G401 (cell line): ENCODE results near the gene MUC12. TPM values are rescaled to one million over a fixed set of nuclear protein-coding genes. Genes with fewer than 3 reads are reported as not detected.
"Not testable (repeated sequence)": the region's sequence is repeated elsewhere in the genome, so short reads cannot be mapped to it uniquely, and the experiment has no call there.

Source experiments
- DNase-seq: peaks from one replicate; pipeline ENCODE4 v3.0.0-alpha.2; 2015; ENCODE audit warnings: low spot score
- in situ Hi-C: cut with HindIII; loops from 2 replicates; pipeline ENCODE4 v1.10.0; 2016; ENCODE audit warnings: low sequenced_read_pairs, mixed read lengths
- total RNA-seq: library from RNA; depleted of rRNA; stranded (reverse); fragments of >200 nt; shearing (Covaris generic); gene quantifications from 2 replicates; pipeline ENCODE4 v1.2.3, GENCODE V29; 2014

The MUC12 gene
- total RNA-seq, 1 experiment from 2014 or later: not detected

DNA sequence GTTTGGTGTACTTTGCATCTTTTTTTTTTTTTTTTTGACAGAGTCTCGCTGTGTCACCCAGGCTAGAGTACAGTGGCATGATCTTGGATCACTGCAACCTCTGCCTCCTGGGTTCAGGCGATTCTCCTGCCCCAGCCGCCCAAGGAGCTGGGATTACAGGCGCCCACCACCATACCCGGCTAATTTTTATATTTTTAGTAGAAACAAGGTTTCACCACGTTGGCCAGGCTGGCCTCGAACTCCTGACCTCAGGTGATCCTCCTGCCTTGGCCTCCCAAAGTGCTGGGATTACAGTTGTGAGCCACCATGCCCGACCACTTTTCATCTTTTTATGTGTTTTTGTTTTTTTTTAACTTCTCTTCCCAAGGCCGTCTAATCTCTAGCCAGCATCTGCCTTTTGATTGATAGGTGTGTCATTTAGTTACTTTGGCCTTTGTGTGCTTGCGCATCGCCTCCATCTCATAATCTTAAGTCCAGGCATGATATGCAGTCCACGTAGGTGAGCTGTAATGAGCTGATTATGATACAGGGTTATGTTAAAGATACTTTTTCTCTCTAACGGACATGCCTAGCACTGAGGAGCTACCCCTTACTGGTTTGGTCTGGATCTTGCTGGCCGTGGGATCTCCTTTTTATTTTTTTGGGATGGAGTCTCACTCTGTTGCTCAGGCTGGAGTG, 15.0 kb downstream of the MUC12 start:
- in situ Hi-C loops, DNase-seq: not testable (repeated sequence)

DNA sequence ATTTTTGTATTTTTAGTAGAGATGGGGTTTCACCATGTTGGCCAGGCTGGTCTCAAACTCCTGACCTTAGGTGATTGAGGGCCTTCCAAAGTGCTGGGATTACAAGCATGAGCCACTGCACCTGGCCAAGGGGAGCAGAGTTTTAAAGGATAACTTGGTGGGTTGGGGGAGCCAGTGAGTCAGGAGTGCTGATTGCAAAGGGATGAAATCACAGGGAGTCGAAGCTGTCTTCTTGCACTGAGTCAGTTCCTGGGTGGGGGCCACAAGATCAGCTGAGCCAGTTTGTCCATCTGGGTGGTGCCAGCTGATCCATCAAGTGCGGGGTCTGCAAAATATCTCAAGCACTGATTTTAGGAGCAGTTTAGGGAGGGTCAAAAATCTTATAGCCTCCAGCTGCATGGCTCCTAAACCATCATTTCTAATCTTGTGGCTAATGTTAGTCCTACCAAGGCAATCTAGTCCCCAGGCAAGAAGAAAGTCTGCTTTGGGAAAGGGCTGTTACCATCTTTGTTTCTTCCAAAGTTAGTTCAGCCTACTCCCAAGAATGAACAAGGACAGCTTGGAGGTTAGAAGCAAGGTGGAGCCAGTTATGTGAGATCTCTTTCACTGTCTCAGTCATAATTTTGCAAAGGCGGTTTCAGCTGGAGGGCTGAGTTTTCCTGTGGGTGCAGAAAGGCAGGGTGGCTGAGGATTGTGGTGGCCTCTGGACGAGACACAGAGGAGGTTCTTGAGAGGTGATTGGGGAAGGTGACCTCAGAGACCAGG, 15.8 kb downstream of the MUC12 start:
- in situ Hi-C loops, DNase-seq: not testable (repeated sequence)

DNA sequence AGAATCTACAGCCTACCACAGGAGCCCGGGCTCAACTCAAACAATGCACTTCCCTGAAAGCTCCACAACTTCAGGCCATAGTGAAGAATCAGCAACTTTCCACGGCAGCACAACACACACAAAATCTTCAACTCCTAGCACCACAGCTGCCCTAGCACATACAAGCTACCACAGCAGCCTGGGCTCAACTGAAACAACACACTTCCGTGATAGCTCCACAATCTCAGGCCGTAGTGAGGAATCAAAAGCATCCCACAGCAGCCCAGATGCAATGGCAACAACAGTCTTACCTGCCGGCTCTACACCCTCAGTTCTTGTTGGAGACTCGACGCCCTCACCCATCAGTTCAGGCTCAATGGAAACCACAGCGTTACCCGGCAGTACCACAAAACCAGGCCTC, 22.3 kb downstream of the MUC12 start:
- in situ Hi-C loops: no loop called here
- no peak for DNase-seq

DNA sequence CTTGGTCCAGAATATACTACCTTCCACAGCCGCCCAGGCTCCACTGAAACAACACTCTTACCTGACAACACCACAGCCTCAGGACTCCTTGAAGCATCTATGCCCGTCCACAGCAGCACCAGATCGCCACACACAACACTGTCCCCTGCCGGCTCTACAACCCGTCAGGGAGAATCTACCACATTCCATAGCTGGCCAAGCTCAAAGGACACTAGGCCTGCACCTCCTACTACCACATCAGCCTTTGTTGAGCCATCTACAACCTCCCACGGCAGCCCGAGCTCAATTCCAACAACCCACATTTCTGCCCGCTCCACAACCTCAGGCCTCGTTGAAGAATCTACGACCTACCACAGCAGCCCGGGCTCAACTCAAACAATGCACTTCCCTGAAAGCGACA, 22.9 kb downstream of the MUC12 start:
- DNase-seq, in situ Hi-C loops: not testable (repeated sequence)

DNA sequence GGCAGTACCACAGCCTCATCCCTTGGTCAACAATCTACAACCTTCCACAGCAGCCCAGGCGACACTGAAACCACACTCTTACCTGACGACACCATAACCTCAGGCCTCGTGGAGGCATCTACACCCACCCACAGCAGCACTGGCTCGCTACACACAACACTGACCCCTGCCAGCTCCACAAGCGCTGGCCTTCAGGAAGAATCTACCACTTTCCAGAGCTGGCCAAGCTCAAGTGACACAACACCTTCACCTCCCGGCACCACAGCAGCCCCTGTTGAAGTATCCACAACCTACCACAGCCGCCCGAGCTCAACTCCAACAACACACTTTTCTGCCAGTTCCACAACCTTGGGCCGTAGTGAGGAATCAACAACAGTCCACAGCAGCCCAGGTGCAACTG, 25.3 kb downstream of the MUC12 start:
- in situ Hi-C loops, DNase-seq: not testable (repeated sequence)

DNA sequence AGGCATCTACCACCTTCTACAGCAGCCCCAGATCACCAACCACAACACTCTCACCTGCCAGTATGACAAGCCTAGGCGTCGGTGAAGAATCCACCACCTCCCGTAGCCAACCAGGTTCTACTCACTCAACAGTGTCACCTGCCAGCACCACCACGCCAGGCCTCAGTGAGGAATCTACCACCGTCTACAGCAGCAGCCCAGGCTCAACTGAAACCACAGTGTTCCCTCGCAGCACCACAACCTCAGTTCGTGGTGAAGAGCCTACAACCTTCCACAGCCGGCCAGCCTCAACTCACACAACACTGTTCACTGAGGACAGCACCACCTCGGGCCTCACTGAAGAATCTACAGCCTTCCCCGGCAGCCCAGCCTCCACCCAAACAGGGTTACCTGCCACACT, 29.2 kb downstream of the MUC12 start:
- DNase-seq, in situ Hi-C loops: not testable (repeated sequence)

DNA sequence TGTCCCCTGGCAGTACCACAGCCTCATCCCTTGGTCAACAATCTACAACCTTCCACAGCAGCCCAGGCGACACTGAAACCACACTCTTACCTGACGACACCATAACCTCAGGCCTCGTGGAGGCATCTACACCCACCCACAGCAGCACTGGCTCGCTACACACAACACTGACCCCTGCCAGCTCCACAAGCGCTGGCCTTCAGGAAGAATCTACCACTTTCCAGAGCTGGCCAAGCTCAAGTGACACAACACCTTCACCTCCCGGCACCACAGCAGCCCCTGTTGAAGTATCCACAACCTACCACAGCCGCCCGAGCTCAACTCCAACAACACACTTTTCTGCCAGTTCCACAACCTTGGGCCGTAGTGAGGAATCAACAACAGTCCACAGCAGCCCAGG, 30.0 kb downstream of the MUC12 start:
- DNase-seq, in situ Hi-C loops: not testable (repeated sequence)

DNA sequence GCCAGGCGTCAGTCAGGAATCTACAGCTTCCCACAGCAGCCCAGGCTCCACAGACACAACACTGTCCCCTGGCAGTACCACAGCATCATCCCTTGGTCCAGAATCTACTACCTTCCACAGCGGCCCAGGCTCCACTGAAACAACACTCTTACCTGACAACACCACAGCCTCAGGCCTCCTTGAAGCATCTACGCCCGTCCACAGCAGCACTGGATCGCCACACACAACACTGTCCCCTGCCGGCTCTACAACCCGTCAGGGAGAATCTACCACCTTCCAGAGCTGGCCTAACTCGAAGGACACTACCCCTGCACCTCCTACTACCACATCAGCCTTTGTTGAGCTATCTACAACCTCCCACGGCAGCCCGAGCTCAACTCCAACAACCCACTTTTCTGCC, 30.7 kb downstream of the MUC12 start:
- in situ Hi-C loops, DNase-seq: not testable (repeated sequence)

DNA sequence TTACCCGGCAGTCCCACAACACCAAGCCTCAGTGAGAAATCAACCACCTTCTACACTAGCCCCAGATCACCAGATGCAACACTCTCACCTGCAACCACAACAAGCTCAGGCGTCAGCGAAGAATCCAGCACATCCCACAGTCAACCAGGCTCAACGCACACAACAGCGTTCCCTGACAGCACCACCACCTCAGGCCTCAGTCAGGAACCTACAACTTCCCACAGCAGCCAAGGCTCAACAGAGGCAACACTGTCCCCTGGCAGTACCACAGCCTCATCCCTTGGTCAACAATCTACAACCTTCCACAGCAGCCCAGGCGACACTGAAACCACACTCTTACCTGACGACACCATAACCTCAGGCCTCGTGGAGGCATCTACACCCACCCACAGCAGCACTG, 33.0 kb downstream of the MUC12 start:
- DNase-seq, in situ Hi-C loops: not testable (repeated sequence)

DNA sequence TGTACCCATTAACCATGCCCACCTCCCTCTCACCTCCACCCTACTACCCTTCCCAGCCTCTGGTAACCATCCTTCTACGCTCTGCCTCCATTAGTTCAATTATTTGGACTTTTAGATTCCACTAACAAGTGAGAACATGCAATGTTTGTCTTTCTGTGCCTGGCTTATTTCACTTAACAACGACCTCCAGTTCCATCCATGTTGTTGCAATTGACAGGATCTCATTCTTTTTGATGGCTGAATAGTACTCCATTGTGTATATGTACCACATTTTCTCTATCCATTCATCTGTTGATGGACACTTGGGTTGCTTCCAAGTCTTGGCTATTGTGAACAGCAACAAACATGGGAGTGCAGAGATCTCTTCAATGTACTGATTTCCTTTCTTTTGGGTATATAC, 38.0 kb downstream of the MUC12 start:
- in situ Hi-C loops, DNase-seq: not testable (repeated sequence)

DNA sequence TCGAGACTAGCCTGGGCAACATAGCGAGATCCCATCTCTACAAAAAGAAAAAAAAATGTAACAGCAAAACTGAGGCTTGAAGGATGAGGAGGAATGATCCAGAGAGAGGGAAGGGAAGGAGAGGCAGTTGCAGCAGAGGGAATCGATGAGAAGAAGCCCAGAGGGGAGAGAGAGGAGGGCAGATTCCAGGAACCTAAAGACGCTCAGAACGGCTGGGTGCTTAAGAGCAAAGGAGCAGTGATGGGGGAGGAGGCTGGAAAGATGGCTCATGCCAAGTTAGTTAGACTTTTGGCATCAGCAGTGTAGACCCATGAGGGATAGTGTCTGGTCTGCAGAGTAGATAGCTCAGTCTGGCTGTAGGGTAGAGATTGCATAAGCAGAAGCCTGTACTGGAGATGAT, 40.3 kb downstream of the MUC12 start:
- in situ Hi-C loops: no loop called here
- DNase-seq: no peak

DNA sequence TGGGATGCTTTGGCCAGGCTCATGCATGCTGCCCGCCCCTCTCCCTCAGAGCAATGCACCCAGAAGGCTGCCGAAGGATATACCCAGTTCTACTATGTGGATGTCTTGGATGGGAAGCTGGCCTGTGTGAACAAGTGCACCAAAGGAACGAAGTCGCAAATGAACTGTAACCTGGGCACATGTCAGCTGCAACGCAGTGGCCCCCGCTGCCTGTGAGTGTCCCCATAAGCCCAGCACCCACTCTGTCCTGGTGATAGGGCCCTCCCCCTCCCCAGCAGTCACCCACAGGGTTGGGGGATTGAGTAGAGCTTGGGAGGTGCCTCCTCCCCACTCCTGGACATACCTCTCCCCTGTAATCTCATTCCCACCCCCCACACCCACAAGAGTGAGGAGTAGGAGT, 43.6 kb downstream of the MUC12 start:
- DNase-seq: no peak
- in situ Hi-C loops: no loop called here

DNA sequence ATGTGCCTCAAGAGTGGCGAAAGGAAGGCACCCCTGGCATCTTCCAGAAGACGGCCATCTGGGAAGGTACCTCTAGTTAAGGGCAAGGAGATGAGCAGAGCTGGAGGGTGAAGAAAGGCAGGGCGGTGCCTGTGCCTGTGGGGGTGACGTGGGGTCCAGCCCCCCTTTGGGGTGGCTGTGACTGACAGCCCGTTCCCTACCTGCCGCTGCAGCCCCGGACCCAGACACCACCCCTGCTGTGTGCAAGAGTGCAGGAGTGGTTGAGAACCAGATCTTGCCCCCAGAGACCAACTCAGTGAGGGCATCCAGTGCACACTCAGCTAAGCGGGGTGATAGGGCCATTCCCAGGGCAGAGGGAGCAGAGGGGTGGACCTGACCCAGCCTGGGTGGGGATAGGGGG, 46.3 kb downstream of the MUC12 start:
- in situ Hi-C loops: no loop called here
- DNase-seq: no peak

DNA sequence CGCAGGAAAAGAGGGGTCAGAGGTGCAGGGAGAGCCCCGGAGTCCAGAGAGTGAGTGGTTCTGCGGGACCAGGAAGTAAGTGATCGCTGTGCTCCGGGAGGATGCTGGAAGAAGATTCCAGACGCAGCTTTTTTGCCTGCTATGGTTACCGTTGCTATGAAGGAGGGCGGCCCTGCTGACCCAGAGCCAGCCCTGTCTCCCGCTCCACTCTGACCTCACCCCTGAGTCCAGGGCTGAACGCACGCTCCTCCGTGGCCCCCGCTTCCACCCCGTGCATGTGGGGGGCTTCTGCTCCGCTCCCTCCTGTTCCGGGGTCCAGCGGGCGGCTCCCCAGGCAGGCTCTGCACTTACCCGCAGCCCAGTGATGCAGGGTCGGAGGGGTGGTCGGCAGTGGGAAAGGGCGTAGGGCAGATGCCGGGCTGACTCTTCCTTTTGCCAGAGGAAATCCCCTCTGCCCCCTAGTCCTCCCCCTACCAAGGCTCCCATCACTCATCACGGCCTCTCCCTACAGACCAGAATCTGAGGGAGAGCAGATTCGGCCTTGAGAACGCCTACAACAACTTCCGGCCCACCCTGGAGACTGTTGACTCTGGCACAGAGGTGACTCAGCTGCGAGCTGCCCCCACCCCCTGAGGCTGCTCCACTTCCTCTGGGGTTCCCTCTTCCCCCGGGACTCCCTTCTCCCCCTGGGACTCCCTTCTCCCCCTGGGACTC, 47.9 kb downstream of the MUC12 start:
- peak; percentile 8 for DNase-seq
- in situ Hi-C loops: no loop called here

DNA sequence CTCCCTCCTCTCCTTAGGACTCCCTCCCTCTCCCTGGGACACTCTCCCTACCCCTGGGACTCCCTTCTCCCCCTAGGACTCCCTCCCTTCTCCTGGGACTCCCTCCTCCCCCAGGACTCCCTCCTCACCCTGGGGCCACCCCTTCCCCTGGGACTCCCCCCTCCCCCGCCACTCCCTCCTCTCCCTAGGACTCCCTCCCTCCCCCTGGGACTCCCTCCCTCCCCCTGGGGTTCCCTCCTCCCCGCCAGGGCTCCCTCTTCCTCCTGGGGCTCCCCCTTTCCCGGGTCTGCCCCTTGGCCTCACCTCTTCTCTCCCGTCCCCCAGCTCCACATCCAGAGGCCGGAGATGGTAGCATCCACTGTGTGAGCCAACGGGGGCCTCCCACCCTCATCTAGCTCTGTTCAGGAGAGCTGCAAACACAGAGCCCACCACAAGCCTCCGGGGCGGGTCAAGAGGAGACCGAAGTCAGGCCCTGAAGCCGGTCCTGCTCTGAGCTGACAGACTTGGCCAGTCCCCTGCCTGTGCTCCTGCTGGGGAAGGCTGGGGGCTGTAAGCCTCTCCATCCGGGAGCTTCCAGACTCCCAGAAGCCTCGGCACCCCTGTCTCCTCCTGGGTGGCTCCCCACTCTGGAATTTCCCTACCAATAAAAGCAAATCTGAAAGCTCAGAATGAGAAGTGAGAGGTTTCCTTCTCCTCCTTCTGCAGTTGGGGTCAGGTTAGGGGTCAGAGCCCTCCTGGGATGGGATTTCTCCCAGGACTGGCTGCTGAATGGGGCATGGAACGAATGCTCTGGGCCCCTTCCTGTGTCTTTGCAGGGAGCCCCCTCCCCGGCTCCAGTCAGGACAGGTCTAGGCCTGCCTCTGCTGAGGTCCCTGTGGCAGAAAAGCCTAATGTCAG, 49.2 kb downstream of the MUC12 start:
- no peak for DNase-seq
- in situ Hi-C loops: no loop called here

DNA sequence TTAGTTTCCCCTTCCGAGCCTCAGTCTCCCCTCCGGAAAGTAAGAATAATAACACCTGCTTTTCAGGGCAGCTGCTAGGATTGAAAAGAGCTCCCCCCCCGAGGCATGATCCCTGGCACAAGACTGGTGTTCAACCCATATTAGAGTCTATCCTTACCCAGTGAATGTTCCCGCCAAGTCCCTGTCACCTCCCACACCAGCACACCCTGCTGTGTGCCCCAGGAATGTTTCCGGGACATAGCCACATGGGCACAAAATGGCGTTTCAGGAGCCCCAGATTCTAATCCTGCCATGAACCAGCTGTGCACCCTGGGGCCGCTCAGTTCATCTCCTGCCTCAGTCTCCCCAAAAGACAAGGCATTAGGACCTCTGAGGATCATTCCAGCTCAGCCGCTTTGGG, 51.1 kb downstream of the MUC12 start:
- DNase-seq: no peak
- in situ Hi-C loops: no loop called here

DNA sequence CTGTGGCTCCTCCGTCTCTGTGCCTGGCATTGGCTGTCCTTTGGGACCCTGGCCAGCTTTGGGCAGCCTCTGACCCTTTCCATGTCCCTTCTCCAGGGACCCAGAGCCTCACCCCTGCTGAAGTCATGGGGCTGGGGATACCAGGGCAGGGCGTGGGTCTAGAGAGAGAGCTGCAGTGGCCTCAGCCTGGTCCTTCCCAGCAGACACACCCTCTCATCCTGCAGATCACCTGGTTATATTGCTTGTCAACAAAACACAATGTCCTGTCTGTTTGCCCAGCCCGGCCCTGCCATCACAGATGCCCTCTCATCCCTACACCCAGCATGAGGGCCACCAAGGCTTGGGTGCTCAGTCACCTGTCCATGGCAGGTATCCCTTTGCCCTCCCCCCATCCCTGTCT, 52.3 kb downstream of the MUC12 start:
- in situ Hi-C loops: no loop called here
- DNase-seq: no peak

DNA sequence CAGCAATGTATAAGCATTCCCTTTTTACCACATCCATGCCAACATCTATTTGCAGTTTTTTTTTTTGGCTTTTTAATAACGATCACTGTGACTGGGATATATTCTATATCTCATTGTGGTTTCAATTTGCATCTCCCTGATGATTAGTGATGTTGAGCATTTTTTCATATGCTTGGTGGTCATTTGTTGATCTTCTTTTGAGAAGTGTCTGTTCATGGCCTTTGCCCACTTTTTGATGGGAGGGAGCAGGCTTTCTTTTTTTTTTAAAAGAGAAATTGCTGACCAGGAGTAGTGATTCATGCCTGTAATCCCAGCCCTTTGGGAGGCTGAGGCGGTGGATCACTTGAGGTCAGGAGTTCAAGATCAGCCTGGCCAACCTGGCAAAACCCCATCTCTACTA, 54.5 kb downstream of the MUC12 start:
- no peak for DNase-seq
- in situ Hi-C loops: no loop called here

DNA sequence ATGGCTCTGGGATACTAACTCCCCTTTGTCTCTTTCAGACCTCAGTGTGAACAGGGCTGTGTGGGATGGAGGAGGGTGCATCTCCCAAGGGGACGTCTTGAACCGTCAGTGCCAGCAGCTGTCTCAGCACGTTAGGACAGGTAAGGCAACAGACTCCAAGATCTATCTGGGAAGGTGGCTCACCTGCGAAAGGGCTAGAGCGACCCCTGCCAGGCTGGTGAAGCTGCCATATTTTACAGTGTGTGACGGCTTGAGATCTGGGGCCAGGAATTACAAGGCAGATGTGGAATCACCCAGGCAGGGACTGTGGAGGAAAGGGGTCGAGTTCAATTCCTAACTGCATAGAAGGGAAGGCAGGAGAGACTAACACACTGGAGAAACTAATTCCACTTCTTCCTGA, 61.7 kb downstream of the MUC12 start:
- no peak for DNase-seq
- in situ Hi-C loops: no loop called here
